Limb (tissue), 2 donors: ENCODE measurements around the gene TRIAP1.
"Not testable (repeated sequence)": the region's sequence is repeated elsewhere in the genome, so short reads cannot be mapped to it uniquely, and the experiment has no call there.

Experiments used
- DNase-seq, 2 donors: peaks; one replicate each; pipeline ENCODE4 v3.0.0-alpha.2; 2016; ENCODE audit errors: extremely low spot score in 2 of 2

Gene TRIAP1

DNA sequence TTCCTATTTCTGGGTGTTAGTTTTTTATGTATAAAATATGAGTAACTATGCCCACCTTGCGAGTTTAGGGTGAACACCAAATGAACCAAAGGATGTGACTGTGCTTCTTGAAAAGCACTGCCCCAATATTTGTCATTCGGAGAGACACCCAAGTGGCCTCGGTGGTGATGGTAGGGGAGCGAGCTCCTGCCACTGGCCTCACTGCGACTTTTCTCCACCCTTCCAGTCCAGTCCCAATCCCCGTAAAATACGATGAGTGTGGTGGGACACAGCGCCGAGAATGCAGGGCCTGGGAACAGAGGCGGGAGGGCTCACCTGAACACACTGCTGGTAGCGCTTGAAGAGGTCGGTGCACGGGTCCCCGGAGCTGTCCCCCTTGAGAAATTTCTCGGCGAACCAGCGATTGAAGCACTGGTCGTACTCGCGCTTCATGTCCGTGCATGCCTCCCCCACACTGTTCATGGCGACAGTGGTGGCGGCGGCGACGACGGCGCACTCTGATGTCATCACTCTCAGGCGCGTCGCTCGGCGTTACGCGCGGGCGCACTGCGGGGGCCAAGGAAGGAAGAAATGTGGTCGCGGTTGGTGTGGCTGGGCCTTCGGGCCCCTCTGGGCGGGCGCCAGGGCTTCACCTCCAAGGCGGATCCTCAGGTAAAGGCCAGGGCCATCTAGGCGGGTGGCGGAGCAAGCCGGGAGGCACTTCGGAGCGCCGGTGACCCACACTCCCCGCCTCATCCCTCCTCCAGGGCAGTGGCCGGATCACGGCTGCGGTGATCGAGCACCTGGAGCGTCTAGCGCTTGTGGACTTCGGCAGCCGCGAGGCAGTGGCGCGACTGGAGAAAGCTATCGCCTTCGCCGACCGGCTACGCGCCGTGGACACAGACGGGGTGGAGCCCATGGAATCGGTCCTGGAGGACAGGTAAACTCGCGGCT, at the start of gene TRIAP1, which contains the start of gene GATC:
Gene TRIAP1, minus strand, starts transcription at position 474 of the 933 bp plus-strand sequence. Its CDS starts 12 bp downstream, at position 462.
Gene GATC, plus strand, starts transcription at position 534 of the 933 bp plus-strand sequence. Its CDS starts 37 bp downstream, at position 571.
- DNase-seq = peak; percentile 81 to 95

DNA sequence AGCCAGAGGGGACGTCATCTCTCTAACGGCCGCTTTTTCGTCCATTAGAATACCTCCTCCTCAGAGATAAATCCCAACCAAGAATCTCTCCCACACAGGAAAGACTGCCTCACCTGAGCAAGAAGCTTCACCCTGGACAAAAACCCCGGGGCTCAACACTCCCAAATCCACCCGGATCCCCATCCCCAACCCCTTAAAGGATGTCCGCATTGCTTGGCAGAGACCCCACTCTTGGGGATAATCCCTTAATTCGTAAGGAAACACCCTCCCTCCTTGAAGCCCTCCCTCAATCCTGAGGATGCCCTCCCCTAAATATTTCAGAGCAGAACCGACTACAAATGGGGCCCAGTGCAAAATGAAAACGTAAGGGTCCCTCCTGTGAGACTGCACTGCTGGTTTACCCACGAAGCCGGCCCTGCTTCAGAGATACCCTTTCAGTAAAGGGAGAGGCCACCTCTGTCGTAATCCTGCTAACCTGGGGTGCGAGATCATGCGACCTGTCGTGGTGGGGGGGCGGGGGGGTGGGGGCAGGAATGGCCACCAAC, 49.1 kb upstream of the TRIAP1 start:
- DNase-seq = no peak

DNA sequence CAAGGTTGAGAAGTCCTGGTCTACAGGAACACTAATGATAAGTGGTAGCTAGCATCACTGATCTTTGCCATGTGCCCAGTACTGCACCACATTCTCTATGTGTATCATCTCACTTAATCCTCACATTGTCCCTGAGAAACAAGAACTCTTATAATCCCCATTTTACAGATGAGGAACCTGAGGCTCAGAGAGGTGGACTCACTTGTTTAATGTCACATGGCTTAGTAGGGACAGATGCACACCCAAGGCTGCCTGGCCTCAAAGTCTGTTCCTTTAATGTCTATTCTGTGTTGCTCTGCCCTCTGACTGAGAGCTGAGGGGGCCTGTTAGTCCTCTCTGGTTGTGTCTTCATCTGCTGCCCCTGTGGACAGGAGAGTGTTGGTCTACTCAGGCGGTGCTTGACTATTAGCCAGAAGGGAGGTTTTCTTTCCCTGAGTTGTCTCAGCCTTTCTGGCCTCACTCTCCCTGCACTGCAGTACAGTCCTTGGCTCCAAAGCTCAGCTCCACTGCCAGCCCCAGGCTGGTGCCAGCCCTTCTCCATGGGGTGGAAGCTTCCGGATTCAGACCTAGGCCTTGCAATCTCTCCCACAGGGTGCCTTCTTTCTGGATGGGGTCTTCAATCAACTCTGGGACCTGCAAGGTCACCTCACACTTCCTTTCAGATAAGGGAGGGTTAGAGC, 44.8 kb upstream of the TRIAP1 start:
- no peak for DNase-seq

DNA sequence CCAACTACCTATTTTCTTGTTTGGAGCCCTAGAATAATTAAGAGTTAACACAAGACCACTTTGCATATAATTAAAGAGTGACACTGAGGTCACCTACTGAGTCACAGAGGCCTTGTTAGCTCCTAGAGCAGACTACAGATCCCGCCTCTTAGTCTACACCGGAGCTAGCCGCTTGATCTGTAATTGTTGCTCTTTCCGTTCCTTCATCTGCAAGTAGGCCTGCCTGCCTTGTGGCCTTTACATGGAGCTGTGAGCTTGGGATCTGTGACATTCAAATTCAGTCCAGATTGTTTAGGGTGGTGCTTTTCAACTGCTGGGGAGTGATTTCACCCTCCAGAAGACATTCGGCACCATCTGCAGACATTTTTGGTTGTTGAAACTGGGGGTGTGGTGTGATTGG, 44.1 kb upstream of the TRIAP1 start:
- DNase-seq = no peak

DNA sequence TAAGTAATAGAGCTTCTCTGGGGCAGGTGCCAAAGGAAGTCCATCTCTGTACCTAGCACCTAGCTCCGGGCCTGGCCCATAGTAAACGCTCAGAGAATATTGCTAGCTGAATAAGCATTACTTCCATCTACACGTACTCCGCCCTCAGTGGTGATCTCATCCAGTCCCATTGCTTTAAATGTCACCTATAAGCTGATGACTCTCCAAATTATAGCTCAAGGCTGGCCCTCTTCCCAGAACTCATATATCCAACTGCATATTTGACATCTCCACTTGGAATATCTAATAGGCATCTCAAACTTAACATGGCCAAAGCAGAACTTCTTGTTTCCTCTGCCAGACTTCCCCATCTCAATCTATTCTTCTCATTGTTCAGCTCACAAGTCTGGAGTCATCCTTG, 42.8 kb upstream of the TRIAP1 start:
- peak in 1 of 2 donors; percentile 14 for DNase-seq

DNA sequence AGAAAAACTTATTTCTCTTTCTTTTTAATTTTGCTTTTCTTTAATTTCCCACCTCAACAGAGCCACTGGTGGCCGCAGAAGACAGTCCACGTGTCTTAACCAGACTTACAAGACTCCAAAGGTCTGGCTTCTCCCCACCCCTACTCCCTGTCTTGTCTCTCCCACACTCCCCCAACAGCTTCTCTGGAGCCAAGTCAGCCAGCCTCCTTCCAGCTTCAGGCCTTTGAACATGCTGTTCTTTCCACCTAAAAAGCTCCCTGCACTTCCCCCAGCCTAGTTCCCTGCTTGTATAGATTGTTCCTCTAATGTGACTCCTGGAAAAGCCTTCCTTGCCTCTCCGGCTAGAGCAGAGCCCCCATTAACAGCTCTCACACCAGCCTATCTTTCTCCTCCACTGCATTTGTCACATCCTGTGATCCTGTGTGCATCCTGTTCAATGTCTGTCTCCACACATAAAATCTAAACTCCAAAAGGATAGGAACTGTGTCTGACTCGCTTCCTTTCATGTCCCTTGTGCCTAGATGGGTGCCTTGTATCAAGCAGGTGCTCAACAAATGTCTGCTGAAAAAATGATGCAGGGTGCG, 42.0 kb upstream of the TRIAP1 start:
- no peak for DNase-seq

DNA sequence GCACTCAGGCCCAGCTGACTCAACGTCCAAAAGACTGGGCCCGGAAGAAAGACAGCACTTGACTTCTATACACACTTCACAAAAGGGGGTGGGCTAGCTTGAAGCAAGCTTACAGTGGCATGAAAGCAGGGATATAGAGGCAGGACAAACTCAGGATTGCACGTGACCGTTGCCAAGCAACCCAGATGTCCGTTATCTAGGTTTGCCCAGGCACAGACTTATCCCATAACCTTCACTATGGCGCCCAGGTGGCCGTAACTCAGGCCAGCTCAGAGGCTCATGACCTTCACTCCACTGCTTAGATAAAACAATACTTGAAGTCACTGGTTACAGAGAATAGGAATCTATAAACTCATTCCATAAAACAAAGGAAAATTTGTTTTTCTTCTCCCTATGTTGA, 41.4 kb upstream of the TRIAP1 start:
- DNase-seq = not testable (repeated sequence)

DNA sequence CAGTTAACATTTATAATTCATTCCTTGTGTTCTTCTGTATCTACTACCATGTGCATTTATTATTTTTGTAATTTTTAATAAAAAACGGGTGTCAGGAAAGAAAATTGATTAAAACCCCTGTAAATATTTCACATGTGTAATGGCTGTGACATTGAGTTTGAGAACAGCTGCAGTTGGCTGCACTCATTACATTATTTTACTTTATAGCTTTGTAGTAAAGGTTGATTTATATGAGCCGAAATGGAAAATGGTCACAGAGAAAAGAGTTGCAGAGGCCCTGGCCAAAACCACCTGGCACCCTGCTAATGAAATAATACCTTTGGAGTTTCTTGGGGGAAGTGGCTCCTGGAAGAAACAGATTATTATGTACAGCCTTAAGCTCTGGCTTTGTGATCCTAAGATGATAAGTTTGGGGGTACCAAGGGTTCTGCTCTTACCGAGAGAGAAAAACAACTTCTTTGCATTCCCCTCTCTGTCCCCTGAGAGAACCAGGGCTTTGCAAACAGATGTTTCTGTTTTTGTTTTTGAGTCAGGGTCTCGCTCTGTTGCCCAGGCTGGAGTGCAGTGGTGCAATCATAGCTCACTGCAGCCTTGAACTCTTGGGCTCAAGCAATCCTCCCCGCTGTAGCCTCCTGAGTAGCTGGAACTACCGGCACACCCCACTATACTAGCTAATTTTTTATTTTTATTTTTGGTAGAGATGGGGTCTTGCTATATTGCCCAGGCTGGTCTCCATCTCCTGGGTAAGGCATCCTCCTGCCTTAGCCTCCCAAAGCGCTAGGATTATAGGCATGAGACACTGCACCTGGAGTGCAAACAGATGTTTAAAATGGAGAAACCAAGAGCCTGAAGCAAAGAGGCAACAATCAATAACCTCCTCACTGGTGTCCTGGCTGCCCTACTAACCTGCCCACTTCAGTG, 40.0 kb upstream of the TRIAP1 start:
- no peak for DNase-seq

DNA sequence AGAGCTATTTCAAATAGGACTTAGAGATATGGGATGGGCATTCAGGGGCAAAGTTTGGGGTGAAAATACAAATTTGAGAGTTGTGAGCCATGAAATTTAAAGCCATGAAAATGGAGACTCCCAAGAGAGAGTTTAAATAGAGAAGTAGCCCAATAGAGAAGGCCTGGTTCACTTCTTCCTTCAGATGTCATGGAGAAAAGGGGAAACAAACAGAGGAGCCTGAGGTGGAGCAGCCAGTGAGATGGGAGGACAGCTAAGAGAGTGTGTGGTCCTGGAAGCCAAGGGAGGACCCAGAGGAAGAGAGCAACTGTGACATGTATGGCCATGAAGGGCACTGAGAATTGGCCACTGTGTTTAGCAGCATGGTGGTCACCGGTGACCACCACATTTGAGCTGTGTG, 37.4 kb upstream of the TRIAP1 start:
- no peak for DNase-seq

DNA sequence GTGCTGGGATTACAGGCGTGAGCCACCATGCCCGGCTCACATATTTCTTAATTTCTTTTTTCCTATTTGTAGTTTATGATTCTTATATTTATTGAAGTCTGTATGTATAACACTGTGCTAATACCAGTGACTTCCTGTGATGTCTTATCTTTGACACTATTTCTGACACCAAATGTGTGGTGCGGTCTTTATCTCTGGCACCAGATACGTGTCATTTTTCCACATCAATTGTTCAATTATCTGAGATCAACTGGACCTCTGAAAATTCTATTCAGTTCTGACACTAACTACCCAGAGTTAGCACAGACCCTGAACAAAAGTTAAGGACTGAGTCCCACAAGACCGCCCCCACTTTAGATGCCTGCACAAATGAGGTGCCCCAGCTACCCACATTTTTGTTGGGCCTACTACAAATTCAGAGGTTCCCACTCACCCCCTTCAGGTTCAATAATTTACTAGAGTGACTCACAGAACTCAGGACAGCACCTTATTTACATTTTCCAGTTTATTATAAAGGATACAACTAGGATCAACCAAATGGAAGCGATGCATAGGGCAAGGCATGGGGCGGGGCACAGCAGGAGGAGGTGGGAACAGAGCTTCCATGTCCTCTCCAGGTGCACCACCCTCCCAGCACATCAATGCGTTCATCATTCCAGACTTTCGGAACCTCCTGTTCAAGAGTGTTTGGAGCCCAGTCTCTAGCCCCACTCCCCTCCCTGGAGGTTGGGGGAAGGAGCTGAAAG, 35.0 kb upstream of the TRIAP1 start:
- no peak for DNase-seq

DNA sequence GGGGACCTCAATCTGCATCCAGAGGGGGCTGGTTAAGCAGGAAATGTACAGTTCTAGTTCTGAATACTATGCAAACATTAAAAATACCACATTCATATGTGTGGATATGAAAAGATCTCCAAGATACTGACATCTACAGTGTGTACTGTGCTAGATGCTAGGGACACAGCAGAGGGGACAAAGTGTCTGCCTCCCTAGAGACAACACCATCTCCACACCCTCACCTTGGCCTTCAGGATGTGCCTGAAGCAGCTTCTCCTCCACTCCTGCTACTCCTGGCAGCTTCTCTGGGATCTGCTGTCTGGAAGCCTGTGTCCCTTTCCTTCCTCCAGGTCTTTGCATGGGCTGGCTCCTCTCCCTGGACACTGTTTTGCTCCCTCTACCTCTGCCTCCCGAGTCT, 34.0 kb upstream of the TRIAP1 start:
- no peak for DNase-seq

DNA sequence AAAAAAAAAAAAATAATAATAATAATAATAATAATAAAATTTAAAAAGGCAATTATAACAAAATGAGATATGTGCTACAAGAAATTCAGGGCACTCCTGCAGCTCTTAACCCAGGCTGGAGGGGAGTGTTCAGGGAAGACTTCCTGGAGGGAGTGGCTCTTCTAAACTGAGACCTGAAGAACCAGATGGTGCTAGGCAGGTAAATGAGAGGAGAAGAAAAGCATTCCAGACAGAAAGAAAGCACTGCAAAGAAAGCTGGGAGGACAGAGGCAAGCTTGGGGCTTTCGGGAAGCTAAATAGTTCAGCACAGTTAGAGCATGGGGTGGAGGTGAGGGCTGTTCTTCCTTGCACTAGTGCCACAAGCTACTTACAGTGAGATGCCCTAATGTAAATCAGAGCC, 33.3 kb upstream of the TRIAP1 start:
- DNase-seq = no peak

DNA sequence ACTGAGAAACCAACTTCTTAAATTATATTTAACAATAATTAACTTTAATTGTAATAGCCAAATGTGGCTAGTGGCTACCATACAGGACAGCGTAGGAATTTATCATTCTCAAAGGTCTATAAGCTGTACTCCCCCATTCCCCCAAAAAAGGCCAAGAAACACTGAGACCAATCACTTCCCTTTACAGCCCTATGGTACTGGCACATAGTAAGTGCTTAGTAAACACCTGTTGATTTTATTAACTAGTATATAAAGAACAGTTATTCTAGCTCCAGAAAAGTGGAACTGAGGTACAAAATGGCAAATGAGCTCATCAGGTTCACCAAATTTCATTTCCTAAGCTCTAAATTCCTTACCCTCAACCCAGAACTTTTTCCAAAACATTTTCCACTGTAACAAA, 29.5 kb upstream of the TRIAP1 start:
- no peak for DNase-seq

DNA sequence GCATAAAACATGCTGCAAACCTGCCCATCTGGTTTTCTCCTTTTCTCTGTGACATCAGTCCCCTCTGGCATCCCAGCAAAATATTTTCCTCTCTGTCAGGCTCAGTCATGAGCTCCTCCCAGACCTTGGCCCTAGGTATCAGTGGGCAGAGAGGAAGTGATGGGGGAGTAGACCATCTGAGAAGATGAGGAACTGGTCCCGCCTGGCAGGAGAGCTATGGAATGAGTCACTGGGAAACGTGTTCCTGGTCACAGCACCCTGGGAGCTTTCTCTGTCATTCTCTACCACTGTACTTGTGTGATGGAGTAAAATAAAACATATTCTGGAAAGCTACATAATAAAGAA, 28.4 kb upstream of the TRIAP1 start:
- no peak for DNase-seq

DNA sequence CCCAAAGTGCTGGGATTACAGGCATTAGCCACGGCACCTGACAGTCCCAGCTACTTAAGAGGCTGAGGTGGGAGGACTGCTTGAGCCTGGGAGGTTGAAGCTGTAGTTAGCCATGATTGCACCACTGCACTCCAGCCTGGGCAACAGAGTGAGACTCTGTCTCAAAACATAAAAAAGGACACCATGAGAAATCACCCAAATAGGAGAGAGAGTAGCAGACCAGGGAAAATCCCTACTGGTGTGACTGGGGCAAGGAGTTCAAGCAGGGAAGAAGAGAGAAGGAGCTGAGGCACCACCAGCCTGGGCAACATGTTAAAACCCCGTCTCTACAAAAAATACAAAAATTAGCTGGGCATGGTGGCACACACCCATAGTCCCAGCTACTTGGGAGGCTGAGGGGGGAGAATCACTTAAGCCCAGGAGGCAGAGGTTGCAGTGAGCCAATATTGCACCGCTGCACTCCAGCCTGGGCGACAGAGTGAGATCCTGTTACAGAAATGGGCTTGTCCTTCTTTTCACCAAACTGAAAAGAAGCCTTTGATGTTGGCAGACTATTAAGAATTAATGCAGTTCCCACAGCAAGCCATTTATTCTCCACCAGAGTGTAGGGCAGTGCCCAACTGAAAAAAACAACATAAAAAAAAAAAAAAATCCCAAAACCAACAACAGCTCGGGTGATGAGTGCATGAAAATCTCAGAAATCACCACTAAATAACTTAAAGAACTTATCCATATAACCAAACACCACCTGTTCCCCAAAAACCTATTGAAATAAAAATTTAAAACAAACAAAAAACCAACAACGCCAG, 27.8 kb upstream of the TRIAP1 start:
- no peak for DNase-seq

DNA sequence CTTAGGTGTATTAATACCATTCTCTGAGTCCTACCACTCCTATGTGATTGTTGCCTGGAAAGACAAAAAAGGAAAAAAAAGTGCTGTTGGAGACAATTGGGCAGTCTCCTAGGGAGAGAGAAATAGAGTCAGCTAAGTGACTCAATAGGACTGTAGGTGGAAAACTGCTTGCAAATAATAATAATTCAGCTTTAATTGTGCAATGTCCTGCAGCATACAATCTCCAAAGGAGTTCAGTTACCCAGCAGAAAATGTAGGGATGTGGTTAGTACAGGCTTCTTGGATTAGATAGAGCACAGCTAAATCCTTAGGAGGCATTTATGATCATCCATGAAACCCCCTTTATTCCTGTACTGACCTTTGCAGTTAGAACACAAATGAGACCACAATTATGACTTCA, 26.3 kb upstream of the TRIAP1 start:
- no peak for DNase-seq

DNA sequence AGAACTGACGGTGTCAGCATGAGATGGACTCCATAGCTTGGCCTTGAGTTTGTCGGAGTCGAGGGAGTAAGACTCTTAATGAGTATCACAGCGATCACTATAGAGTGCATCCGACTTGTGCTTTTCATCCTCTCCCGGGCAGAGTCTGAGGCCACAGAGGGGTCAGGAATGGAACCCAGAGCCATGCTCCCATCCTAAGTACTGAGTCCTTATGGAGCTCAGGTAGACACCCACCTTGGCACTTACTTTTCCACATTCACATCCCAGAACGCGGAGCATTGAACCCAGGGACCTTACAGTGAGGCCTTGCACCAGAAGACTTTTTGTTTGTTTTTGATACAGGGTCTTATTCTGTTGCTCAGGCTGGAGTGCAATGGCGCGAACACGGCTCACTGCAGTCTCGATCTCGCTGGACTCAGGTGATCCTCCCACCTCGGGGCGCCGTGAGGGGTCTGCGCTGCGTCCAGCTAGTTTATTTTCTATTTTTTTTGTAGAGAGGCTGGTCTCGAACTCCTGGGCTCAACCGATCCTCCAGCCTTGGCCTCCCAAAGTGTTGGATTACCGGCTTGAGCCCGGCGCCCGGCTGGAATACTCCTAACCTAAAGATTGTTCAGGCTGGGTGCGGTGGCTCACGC, 24.1 kb upstream of the TRIAP1 start:
- no peak for DNase-seq

DNA sequence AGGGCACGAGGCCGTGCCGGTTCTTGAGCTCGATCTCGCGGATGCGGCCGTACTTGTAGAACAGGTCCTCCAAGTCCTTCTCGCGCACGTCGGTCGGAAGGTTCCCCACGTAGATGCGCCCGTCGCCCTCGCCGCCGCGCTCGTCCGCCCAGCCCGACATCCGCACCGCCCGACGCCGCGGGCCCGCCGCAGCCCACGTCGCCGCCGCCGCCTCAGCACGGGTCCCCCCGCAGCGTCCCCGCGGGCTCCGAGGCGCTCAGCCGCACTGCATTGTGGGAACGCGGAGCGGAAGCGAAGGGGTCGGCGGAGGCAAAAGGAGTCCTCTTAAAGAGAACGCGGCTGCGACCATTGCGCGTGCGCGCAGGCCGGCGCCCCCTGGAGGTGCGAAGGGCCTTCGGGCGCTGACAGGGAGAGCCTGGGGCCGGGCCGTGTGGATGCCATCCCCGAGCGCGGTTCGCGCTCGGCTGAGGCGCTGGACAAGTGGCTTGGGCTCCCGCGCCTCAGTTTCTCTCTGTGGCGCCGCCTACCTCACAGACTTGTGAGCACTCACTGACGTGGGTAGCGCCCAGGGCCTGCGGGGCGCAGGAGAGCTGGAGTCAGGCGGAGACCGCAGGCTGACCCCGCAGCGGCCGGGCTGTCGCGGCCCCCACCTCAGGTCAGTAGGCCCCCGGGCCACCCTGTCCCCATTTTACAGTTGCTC, 23.4 kb upstream of the TRIAP1 start, which contains the start of gene SRSF9:
Gene SRSF9, minus strand, starts transcription at position 299 of the 700 bp plus-strand sequence. Its CDS starts 139 bp downstream, at position 160.
- DNase-seq = peak; percentile 92 to 97
